ES-I3 (cell line): Measurements from ENCODE around the gene SYT4.

Experiments used
- H3K36me3 ChIP-seq: 2 replicates; pipeline ENCODE4 v1.6.1; 2013; ENCODE audit warnings: mild to moderate bottlenecking, low read length, control low read depth, moderate library complexity; ENCODE audit not compliant: insufficient read depth
- H3K4me1 ChIP-seq: 2 replicates; pipeline ENCODE4 v1.6.1; 2013; ENCODE audit warnings: mild to moderate bottlenecking, control low read depth, low read length; ENCODE audit not compliant: insufficient read depth
- H3K9ac ChIP-seq: 2 replicates; pipeline ENCODE4 v1.6.1; 2013; ENCODE audit warnings: low read depth, mild to moderate bottlenecking, low read length, moderate library complexity
- H3K9me3 ChIP-seq: 2 replicates; pipeline ENCODE4 v1.6.1; 2013; ENCODE audit warnings: mild to moderate bottlenecking, low read length, moderate library complexity; ENCODE audit not compliant: control insufficient read depth, insufficient read depth

The SYT4 gene

GRCh38 chr18:43267818-43268217, 9.5 kb downstream of the SYT4 start:
- no peaks in the 10 kb centered on the region for H3K9me3 ChIP-seq
- no peak overlapping the region for H3K9ac ChIP-seq
- H3K4me1 ChIP-seq: no peaks in the 10 kb centered on the region; the same call in 1 of the 2 replicates

GRCh38 chr18:43265465-43265864, 11.8 kb downstream of the SYT4 start:
- no peaks in the 10 kb centered on the region for H3K36me3 ChIP-seq
- H3K4me1 ChIP-seq: no peaks in the 10 kb centered on the region
- no peaks in the 10 kb centered on the region for H3K9me3 ChIP-seq
- no peak overlapping the region for H3K9ac ChIP-seq

More at GRCh38 chr18:43267818-43268217, 9.5 kb downstream of the SYT4 start:
- no peaks in the 10 kb centered on the region for H3K36me3 ChIP-seq

- Histone ChIP-seq H3K9me3 (no peaks in the 10 kb centered on the region), H3K36me3 (no peaks in the 10 kb centered on the region), H3K9ac (no peak overlapping the region), H3K4me1 (no peaks in the 10 kb centered on the region)
Observed at GRCh38 chr18:43248610-43249249, 28.6 kb downstream of the SYT4 start.

- Histone ChIP-seq H3K36me3 (no peaks in the 10 kb centered on the region), H3K4me1 (no peaks in the 10 kb centered on the region), H3K9me3 (no peaks in the 10 kb centered on the region), H3K9ac (no peak overlapping the region)
Observed at GRCh38 chr18:43247944-43248343, 29.3 kb downstream of the SYT4 start.

GRCh38 chr18:43238429-43238828, 38.9 kb downstream of the SYT4 start:
- Histone ChIP-seq H3K4me1 (no peaks in the 10 kb centered on the region), H3K9me3 (no peaks in the 10 kb centered on the region), H3K9ac (no peak overlapping the region), H3K36me3 (no peaks in the 10 kb centered on the region)

- Histone ChIP-seq H3K36me3 (no peaks in the 10 kb centered on the region), H3K9me3 (no peaks in the 10 kb centered on the region), H3K9ac (no peak overlapping the region), H3K4me1 (no peaks in the 10 kb centered on the region)
Observed at GRCh38 chr18:43236921-43237320, 40.4 kb downstream of the SYT4 start.

- H3K9ac ChIP-seq: no peak overlapping the region
- no peaks in the 10 kb centered on the region for H3K9me3 ChIP-seq
- H3K36me3 ChIP-seq: no peaks in the 10 kb centered on the region
- H3K4me1 ChIP-seq: no peaks in the 10 kb centered on the region
Observed at GRCh38 chr18:43234889-43235288, 42.4 kb downstream of the SYT4 start.

GRCh38 chr18:43222501-43222900, 54.8 kb downstream of the SYT4 start:
- Histone ChIP-seq H3K9me3 (no peaks in the 10 kb centered on the region), H3K4me1 (no peaks in the 10 kb centered on the region), H3K36me3 (no peaks in the 10 kb centered on the region), H3K9ac (no peak overlapping the region)

GRCh38 chr18:43220691-43221090, 56.6 kb downstream of the SYT4 start:
- no peaks in the 10 kb centered on the region for H3K4me1 ChIP-seq
- no peak overlapping the region for H3K9ac ChIP-seq
- no peaks in the 10 kb centered on the region for H3K36me3 ChIP-seq
- no peaks in the 10 kb centered on the region for H3K9me3 ChIP-seq
